ENCODE data around the gene PRF1.

Gene PRF1

GRCh38 chr10:70590655-70591416 lies 11.7 kb downstream of the PRF1 start:
- no peak for TF ChIP-seq CTCF (IDR thresholded peaks at IDR 0.05; ENCODE audit: insufficient read depth, low read depth, low read length, missing control alignments)
- no peak for DNase-seq (ENCODE audit: low read depth)
- no peak overlapping the region for H3K4me3 ChIP-seq (ENCODE audit: low read length)

- no peak for TF ChIP-seq CTCF (IDR thresholded peaks at IDR 0.05; ENCODE audit: insufficient read depth, low read depth, low read length, missing control alignments)
- no peak for DNase-seq (ENCODE audit: low read depth)
Observed at GRCh38 chr10:70589762-70590654, 12.5 kb downstream of the PRF1 start.

GRCh38 chr10:70588859-70589570 lies 13.5 kb downstream of the PRF1 start:
- TF ChIP-seq CTCF (IDR thresholded peaks at IDR 0.05; ENCODE audit: insufficient read depth, low read depth, low read length, missing control alignments): no peak
- no peak overlapping the region for H3K4me3 ChIP-seq (ENCODE audit: low read length)
- no peak for DNase-seq (ENCODE audit: low read depth)

More at GRCh38 chr10:70589762-70590654, 12.5 kb downstream of the PRF1 start:
- H3K4me3 ChIP-seq (ENCODE audit: low read length): no peak overlapping the region

- H3K4me3 ChIP-seq (ENCODE audit: low read length): no peak overlapping the region
- no peak for TF ChIP-seq CTCF (IDR thresholded peaks at IDR 0.05; ENCODE audit: insufficient read depth, low read depth, low read length, missing control alignments)
- no peak for DNase-seq (ENCODE audit: low read depth)
Observed at GRCh38 chr10:70588255-70588654, 14.3 kb downstream of the PRF1 start.

- H3K4me3 ChIP-seq (ENCODE audit: low read length): no peak overlapping the region
- DNase-seq (ENCODE audit: low read depth): no peak
- no peak for TF ChIP-seq CTCF (IDR thresholded peaks at IDR 0.05; ENCODE audit: insufficient read depth, low read depth, low read length, missing control alignments)
Observed at GRCh38 chr10:70587045-70587658, 15.4 kb downstream of the PRF1 start.

GRCh38 chr10:70586348-70586930 lies 16.1 kb downstream of the PRF1 start:
- DNase-seq (ENCODE audit: low read depth): no peak
- no peak overlapping the region for H3K4me3 ChIP-seq (ENCODE audit: low read length)
- TF ChIP-seq CTCF (IDR thresholded peaks at IDR 0.05; ENCODE audit: insufficient read depth, low read depth, low read length, missing control alignments): no peak
